HG03135 (cell line): ENCODE data around the gene FGD2.

ENCODE experiments used
- ATAC-seq: cut with Tn5 transposase; IDR thresholded peaks from one replicate; pipeline ENCODE4 v1.9.1; 2021; ENCODE audit warnings: mild to moderate bottlenecking, moderate library complexity; ENCODE audit not compliant: unreplicated experiment

FGD2 gene, protein sequence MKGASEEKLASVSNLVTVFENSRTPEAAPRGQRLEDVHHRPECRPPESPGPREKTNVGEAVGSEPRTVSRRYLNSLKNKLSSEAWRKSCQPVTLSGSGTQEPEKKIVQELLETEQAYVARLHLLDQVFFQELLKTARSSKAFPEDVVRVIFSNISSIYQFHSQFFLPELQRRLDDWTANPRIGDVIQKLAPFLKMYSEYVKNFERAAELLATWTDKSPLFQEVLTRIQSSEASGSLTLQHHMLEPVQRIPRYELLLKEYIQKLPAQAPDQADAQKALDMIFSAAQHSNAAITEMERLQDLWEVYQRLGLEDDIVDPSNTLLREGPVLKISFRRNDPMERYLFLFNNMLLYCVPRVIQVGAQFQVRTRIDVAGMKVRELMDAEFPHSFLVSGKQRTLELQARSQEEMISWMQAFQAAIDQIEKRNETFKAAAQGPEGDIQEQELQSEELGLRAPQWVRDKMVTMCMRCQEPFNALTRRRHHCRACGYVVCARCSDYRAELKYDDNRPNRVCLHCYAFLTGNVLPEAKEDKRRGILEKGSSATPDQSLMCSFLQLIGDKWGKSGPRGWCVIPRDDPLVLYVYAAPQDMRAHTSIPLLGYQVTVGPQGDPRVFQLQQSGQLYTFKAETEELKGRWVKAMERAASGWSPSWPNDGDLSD

DNA sequence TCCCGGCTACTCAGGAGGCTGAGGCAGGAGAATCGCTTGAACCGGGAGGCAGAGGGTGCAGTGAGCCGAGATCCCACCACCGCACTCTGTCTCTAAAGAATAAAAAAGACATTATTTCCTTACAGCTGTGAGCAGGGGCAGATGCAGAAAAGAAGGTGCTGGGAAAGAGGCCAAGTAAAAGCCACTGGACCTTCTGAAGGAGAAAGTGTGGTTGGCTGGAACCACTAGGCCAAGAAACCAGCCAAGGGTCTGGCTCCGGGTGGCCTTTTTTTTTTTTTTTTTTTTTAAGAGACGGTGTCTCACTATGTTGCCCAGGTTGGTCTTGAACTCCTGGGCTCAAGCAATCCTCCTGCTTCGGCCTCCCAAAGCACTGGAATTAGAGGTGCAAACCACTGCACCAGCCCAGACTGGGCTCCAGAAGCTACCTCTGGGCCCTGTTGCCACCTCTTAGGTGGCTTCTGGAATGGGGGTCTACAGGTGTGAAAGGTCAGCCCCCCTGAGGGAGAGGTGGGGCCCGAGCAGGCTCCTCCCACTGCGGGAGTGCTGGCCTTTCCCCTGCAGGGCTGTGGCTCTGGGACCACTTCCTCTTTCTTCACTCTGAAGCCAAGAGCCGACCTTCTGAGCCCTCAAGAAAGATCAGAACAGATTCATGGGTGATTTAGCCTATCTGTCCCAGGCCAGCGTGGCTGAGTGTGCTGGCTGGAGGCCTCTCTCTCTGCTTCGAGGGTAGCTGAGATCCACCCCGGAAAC is at the start of gene FGD2:
Gene FGD2 (plus strand): TSS at position 595 of the 750 bp plus-strand sequence. CDS start 163 bp downstream, outside the sequence.
- peak; percentile 62 for ATAC-seq

DNA sequence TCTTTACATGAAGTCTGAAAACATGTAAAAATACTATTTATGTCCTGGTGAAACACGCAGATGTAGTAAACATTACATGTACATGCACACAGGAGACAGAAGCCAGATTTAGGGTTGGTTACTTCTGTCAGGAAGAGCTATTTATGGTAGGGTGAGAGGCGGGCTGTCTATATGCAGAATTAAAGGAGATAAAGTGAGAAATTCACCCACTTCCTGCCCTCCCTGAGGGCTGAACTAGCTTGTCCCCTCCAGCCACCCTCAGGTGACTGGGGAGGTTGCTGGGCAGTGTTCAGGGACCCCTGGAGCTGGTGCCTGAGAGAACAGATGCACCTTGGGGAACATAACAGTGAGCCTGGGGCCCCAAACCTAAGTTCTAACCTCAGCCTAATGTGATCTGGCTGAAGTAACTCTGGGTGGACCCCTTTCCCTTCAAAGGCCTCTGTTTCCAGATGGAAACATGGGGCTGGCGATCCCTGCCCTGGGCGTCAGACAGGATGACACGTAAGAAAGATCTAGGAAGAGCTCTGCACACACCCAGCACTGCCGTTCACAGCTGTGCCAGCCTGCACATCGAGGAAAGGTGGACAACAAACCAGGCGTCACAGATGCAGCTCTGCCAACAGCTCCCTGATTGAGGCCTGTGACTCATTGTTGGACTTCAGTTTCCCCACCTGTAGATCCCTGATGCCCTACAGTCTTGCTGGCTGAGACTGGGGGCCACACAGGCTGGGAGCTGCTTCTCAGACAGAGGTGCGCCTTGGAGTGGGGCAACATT is 49.6 kb upstream of the FGD2 start:
- ATAC-seq: no peak

DNA sequence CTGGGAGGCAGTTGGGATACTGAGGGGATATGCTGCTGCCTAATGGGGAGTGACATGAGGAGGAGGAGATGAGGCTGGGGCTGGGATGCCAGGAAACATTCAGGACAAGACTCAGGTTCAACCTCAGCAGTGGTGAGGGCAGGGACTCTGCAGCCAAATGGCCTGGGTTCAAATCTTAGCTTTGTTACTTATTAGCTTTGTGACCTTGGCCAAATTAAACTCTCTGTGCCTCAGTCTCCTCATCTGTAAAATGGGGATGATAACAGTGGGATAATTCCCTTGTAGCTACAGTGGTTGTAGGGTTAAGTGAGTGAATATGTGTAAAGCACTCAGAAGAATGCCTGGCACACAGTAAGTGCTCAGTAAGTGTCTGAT is 49.0 kb upstream of the FGD2 start:
- no peak for ATAC-seq

DNA sequence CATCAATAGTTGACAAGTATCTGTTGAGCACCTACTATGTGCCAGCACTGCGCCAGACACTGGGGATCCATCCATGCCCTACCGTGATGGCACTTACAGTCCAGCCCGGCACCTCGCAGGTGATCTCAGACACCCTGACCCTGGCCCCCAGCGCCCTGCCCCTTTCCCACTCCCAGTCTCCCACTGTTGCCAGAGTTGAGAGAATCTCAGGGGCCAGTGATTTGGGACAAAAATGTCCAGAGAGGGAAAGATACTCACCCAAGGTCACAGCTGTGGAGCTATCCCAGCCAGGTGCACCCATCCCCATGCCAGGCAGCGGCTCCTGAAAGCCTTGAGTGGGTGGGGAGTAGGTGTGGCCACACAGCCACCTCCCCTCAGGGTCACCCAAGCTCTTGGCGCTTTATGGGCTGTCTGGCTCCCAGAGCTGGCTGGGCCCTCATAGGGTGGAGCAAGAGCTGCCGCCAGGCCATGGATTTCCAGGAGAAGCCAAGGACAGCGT is 47.6 kb upstream of the FGD2 start:
- no peak for ATAC-seq

DNA sequence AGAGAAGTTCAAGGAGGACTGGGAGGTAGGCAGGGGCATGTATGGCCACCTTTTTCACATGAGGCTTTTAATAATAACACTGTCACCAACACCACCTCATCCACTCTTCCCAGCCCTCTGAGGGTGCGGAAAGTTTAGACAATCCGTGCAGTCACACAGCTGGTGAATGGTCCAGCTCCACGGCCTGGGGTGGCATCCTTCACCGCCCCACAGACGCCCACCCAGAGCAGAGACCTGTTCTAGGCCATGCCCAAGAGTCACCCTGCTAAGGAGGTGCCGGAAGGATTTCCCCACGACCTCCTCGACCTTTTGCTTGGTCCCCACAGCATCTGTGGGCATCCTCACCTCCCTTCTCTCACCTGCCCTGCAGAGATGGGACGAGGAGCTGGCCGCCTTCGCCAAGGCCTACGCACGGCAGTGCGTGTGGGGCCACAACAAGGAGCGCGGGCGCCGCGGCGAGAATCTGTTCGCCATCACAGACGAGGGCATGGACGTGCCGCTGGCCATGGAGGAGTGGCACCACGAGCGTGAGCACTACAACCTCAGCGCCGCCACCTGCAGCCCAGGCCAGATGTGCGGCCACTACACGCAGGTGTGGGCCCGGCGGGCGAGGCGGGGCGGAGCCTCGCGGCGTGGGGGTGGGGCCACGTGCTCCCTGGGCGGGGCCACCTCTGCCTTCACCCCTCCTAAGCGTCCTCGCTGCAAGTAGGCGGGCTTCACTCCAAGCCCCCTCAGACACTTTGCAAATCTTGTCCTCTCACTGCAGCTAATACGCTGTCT is 46.5 kb upstream of the FGD2 start:
- no peak for ATAC-seq

DNA sequence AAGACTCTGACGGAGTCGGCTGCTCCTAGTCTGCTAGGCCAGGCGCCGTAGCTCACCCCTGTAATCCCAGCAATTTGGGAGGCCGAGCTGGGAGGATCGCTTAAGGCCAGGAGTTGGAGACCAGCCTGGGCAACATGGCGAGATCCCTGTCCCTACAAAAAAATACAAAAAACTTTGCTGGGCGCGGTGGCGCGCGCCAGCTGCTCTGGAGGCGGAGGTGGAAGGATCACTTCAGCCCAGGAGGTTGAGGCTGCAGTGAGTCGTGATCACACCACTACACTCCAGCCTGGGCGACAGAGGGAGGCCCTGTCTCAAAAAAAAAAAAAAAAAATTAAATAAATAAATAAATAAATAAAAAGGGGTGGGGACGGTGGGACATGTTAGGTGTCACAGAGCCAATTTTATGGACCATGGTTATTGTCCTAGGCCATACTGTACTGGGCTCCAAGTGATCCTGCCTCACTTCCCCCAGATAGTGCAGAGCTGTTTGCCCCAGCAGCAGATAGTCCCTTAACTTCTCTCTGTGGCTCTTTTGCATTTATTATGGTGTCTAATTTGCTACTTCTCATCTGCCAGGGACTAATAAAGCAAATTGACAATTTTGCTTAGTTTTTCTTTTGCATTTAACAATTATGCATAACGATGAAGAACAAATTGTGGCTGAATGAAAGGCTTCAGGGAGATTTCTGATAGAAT is 45.8 kb upstream of the FGD2 start:
- ATAC-seq: no peak

DNA sequence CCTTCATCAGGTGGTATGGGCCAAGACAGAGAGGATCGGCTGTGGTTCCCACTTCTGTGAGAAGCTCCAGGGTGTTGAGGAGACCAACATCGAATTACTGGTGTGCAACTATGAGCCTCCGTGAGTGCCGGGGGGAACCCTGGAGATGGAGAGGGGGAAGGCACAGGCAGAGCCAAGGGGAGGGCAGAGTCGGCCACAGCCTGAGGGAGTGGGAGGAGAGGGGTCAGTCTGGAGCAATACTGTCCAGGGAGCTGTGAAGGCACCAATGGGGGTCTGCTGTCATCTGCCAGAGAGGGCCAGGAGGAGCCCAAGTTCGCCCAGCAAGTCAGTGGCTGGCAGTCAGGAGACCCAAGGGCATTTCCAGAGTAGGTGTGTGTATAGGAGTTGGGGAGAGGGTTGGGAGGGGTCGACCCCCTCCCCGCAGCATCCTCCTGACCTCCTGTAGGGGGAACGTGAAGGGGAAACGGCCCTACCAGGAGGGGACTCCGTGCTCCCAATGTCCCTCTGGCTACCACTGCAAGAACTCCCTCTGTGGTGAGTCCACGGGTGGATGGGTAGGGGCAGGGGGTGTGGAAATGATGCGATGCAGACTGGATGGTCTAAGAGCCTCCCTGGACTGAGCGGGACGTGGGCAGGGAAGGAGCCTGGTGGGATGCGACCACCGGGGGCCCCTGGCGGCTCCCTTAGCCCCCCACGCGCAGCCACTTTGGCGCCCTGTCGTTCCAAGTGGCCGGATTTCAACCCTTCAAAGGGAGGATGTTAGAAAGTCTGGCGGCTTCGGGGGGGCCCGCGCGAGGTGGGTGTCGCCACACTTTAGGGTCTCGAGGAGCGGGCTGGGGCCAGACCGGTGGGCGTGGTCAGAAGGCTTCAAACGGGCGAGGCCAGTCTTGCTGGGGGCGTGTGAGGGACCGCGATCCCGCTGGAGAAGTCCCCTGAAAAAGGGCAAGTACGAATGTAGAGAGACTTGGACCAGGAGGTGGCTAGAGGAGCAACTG is 43.7 kb upstream of the FGD2 start:
- no peak for ATAC-seq

DNA sequence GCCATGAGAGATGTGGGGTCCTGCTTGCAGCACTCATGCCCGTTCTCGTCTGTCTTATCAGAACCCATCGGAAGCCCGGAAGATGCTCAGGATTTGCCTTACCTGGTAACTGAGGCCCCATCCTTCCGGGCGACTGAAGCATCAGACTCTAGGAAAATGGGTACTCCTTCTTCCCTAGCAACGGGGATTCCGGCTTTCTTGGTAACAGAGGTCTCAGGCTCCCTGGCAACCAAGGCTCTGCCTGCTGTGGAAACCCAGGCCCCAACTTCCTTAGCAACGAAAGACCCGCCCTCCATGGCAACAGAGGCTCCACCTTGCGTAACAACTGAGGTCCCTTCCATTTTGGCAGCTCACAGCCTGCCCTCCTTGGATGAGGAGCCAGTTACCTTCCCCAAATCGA is 42.6 kb upstream of the FGD2 start:
- no peak for ATAC-seq

DNA sequence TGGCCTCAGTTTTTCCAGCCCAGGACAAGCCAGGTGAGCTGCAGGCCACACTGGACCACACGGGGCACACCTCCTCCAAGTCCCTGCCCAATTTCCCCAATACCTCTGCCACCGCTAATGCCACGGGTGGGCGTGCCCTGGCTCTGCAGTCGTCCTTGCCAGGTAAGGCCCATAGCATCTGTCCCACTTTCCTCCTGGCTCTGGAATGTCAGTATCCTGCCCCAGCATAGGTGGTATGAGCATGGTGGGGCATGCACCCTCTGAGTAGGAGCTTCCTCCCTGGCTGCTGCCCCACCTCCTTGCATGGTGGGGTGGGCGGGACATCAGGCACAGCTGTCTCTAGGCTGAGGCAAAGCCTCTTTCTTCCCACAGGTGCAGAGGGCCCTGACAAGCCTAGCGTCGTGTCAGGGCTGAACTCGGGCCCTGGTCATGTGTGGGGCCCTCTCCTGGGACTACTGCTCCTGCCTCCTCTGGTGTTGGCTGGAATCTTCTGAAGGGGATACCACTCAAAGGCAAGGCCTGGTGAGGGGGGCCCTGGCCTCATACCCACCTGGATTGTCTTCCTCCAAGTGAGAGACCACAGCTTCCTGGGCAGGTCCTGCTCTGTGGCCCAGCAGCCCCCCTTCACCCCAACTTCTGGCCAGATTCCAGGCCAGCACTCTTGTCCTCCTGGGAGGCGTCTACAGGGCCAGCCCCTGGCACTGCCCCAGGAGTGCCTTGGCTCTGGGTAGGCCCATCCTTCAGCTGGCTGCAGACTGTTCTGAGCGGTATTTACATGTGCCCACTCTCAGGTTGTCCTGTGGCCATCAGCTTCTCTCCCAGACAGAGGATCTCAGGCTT is 41.8 kb upstream of the FGD2 start:
- no peak for ATAC-seq

DNA sequence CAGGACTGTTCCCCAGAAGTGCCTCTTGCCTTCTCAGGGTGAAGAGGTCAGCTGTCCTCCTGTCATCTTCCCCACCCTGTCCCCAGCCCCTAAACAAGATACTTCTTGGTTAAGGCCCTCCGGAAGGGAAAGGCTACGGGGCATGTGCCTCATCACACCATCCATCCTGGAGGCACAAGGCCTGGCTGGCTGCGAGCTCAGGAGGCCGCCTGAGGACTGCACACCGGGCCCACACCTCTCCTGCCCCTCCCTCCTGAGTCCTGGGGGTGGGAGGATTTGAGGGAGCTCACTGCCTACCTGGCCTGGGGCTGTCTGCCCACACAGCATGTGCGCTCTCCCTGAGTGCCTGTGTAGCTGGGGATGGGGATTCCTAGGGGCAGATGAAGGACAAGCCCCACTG is 41.1 kb upstream of the FGD2 start:
- no peak for ATAC-seq

DNA sequence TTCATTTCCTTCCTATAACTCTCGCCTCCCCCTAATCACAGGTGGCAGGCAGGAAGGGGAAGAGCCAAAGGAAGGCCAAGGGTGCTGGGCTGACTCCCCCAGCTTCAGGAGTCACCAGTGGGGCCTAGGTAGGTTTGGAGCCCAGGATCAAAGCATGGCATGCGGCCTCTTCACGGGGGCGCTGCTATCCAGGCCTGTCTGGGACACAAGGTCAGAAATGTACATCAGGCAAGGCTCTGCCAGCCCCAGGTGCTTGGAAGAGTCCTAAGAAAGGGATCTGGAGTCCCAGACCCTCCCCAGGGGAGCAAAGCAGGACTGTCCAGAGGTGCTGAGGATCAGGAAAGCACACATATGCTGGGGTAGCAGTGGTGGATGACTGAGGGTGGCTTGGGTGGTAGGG is 40.5 kb upstream of the FGD2 start:
- no peak for ATAC-seq

DNA sequence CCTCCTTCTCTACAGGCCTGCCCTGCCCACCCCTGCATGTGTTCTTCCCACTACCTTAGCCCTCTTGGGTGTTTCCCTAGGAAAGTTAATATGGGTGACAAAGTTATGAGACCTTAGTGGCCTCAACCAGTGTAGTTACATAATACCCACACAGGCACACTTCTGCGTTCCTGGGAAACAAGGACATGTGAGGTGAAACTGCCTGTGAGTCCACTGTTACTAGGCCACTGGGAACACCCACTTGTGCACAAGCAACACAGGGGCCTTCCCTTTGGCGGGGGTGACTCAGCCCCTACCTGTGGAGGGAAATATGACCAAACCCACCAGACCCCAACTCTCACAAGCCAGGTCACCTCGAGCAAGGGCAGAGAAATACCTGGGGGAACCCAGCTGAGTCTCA is 38.2 kb upstream of the FGD2 start:
- ATAC-seq: no peak

DNA sequence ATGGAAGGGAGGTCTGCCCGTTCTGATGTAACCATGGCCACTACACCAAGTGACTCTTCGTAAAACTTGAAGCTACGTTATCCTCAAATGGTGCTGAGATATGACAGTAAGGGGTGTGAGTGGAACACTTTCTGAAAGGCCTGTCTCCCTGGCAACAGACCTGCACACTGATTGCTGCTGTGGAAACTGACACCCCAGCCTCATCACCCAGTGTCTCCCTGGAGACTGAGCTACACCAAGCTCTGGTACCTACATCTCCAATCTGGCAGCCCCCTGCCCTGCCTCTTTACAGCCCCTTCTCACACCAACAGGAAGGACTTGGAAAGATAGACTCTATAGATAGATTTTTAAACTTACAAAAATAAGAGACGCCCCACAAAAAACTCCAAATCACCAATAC is 37.7 kb upstream of the FGD2 start:
- ATAC-seq: no peak

DNA sequence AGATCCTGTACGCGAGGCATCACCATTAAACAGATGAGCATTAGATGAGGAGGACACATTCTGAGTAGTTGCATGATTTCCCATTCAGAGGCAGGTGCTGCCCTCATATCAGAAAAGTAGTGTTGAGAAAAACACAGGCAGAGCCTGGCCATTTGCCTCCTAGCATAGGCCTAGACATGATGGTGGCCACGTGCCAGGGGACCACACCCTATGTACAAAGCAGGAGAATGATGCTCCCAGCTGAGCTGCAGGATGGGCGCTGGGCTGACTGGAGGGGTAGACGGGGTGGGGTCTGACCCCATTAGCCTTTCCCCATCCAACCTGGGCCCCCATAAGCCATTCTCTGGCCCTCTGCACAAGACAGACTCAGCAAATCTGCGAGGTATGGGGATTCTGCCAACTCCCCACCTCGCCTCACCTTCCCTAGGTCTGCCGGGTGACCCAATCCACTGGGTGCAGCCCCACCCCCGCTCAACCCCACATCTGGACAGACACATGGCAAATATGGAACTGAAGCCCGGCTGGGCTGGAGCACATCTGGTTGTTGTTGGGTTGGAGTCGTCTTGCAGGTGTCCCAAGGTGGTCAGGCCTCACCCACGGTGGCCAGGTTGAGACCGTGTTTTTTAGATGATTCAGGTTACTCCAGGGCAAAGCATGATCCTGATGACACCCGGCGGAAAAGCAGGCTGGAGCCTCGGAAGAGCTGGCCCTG is 37.0 kb upstream of the FGD2 start:
- no peak for ATAC-seq

DNA sequence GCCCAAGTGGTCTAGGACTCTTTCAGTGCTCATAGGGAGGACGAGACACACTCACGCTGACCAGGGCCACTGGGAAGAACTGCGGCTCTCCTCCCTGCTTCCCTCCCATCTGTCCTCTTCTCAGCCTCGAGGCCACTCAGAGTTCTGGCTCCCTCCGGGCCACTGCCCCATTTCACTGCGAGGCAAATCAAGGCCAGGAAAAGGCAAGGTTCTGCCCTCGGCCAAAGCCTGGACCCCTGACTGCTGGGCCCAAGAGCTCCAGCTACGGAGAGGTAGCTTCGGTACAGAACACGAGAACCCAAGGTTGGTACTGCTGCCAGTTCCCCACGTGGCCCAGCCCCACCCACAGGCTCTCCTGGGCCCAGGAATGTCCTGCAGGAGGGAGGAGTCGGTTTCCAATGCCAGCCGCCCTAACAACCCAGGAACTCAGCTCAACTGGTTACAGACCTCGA is 36.2 kb upstream of the FGD2 start:
- no peak for ATAC-seq

DNA sequence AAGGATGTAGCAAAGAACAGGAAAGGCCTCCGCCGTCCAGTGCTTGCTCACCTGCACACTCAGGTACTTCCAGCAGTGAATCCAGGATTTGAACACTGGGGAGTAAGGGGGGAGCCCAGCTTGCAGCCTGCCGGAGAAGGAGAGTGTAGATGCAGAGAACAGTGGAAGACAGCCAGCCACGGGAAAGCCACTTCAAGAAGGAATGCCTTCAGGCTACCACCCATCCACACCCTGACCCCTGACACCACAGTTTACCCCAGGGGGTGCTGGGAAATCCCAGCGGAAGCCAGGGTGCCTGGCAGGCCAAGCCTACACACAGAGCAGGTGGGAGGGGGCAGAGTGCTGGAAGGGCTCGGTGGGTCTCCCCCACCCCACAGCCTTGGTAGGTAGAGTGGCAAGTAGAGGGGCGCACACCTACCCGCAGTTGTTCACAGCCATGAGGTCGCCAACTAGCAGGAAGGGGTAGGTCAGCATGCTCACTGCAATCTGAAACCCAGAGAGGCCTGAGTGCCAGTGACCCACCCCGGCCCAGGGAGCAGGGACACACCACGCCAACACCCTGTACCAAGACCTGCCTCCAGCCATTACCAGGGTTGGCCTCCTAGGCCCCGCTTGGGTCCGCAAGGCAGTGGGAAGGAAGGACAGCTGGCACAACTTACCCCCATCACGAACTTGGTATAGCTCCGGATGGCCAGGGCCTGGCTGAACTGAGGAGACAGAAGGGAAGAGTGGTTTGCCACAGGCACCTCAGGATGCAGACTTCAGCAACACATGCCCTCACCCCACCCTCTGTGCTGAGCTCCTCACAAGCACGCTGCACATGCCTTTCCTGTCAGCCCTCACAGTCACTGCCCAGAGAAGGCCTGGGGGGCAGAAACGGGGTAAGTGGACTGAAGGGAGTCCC is 35.2 kb upstream of the FGD2 start:
- no peak for ATAC-seq
